Measurements from ENCODE around the gene SPATA2.
A peak's percentile ranks its signal among the peaks of the same experiment; 100 is the strongest.

SPATA2 gene

GRCh38 chr20:49948809-49949507 lies 33.6 kb upstream of the SPATA2 start:
- peak; percentile 75 for DNase-seq (ENCODE audit: low read depth)
- H3K4me3 ChIP-seq (ENCODE audit: low read length), result no peak overlapping the region
- no peak for TF ChIP-seq CTCF (conservative IDR thresholded peaks at IDR 0.05; ENCODE audit: low read length)

DNA sequence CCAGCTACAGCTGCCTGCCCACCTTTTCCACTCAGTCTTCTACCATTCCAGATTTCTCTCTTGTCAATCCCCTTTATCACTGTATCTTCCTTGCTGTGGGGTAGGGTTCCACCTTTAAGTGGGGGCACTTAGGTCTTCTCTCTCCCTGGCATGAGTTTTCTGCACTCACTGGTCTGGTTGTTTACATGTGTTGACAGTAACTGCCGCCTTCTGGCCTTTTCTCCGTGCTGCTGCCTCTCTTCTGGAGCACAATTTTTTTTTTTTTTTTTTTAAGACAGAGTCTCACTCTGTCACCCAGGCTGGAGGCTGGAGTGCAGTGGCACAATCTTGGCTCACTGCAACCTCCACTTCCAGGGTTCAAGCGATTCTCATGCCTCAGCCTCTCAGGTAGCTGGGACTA lies 32.8 kb upstream of the SPATA2 start:
- no peak for DNase-seq (ENCODE audit: low read depth)
- no peak for TF ChIP-seq CTCF (conservative IDR thresholded peaks at IDR 0.05; ENCODE audit: low read length)
- no peak overlapping the region for H3K4me3 ChIP-seq (ENCODE audit: low read length)

GRCh38 chr20:49945701-49946477 lies 30.6 kb upstream of the SPATA2 start:
- DNase-seq (ENCODE audit: low read depth), result no peak
- TF ChIP-seq CTCF (conservative IDR thresholded peaks at IDR 0.05; ENCODE audit: low read length), result no peak
- no peak overlapping the region for H3K4me3 ChIP-seq (ENCODE audit: low read length)

DNA sequence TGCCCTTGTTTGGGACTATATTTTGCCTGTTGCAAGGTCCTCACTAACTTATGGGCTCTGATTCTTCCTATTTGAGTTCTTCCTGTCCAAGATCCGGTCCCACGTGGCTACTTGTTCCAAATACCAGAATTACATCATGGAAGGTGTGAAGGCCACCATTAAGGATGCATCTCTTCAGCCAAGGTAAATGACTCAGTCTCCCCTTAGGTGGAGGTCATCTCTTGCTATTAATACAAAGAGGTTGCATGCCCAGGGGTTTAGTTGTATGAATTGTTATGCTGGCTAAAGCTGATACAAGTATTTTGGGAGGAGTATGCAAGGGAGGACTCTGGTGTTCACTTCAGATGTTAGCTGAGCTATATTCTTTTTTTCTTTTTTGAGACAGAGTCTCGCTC lies 30.0 kb upstream of the SPATA2 start:
- TF ChIP-seq CTCF (conservative IDR thresholded peaks at IDR 0.05; ENCODE audit: low read length), result no peak
- no peak overlapping the region for H3K4me3 ChIP-seq (ENCODE audit: low read length)
- no peak for DNase-seq (ENCODE audit: low read depth)

DNA sequence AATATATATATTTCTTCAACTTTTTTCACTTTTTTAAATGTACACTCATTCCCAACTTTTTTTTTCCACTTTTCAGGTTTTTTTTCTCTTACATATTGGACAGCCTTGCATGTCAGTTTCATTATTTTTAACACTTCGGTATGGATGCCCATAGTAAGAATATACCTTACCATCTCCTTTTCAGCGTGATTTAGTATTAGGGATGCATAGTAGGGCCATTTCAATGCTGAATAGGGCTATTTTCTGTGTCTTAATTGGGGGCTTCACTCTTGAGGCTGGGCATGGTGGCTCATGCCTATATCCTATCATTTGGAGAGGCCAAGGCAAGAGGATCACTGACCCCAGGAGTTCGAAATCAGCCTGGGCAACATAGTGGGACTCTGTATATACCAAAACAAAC lies 27.6 kb upstream of the SPATA2 start:
- no peak for TF ChIP-seq CTCF (conservative IDR thresholded peaks at IDR 0.05; ENCODE audit: low read length)
- DNase-seq (ENCODE audit: low read depth), result no peak
- no peak overlapping the region for H3K4me3 ChIP-seq (ENCODE audit: low read length)

DNA sequence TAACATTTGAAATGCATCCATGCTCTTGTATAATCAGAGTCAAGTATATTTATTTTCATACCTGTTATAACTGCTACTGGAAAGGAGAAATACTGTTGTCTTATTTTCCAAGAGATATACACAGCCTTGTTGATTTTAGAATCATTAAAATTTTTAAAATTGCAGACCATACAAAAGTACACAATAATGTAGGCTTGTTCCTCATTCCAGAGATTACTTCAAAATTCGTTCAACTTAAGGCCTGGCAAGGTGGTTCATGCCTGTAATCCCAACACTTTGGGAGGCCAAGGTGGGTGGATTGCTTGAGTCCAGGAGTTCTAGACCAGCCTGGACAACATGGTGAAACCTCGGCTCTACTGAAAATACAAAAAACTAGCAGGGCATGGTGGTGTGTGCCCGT lies 27.0 kb upstream of the SPATA2 start:
- no peak overlapping the region for H3K4me3 ChIP-seq (ENCODE audit: low read length)
- no peak for DNase-seq (ENCODE audit: low read depth)
- TF ChIP-seq CTCF (conservative IDR thresholded peaks at IDR 0.05; ENCODE audit: low read length), result no peak

GRCh38 chr20:49941456-49941855 lies 26.1 kb upstream of the SPATA2 start:
- no peak for DNase-seq (ENCODE audit: low read depth)
- no peak for TF ChIP-seq CTCF (conservative IDR thresholded peaks at IDR 0.05; ENCODE audit: low read length)
- H3K4me3 ChIP-seq (ENCODE audit: low read length), result no peak overlapping the region
